NCI-H524 treated with DMSO at 0.1 percent for 48 hours (cell line): ENCODE measurements around the gene KIF18B.

Experiments
- DNase-seq: peaks from one replicate; lab custom pipeline; 2025; lab: John Stamatoyannopoulos, UW

KIF18B gene

GRCh38 chr17:44947461-44948314 lies at the start of gene KIF18B:
KIF18B (minus strand) TSS chr17:44947773; CDS start chr17:44936344, 11,429 bp downstream.
- DNase-seq: peak; percentile 93

GRCh38 chr17:44996304-44996703 lies 48.7 kb upstream of the KIF18B start:
- DNase-seq: no peak

- DNase-seq: no peak
Observed at GRCh38 chr17:44995436-44996001, 47.9 kb upstream of the KIF18B start.

- no peak for DNase-seq
Observed at GRCh38 chr17:44992242-44992939, 44.8 kb upstream of the KIF18B start.

GRCh38 chr17:44990994-44991393 lies 43.4 kb upstream of the KIF18B start:
- peak; percentile 63 for DNase-seq

- no peak for DNase-seq
Observed at GRCh38 chr17:44989552-44990138, 42.1 kb upstream of the KIF18B start.

GRCh38 chr17:44988044-44988942 lies 40.7 kb upstream of the KIF18B start:
- DNase-seq: no peak

GRCh38 chr17:44983563-44983962 lies 36.0 kb upstream of the KIF18B start:
- no peak for DNase-seq

- DNase-seq: no peak
Observed at GRCh38 chr17:44982113-44982702, 34.6 kb upstream of the KIF18B start.

- no peak for DNase-seq
Observed at GRCh38 chr17:44981221-44981968, 33.8 kb upstream of the KIF18B start.

- no peak for DNase-seq
Observed at GRCh38 chr17:44979426-44979995, 31.9 kb upstream of the KIF18B start.

GRCh38 chr17:44978807-44979206 lies 31.2 kb upstream of the KIF18B start:
- no peak for DNase-seq

- DNase-seq: no peak
Observed at GRCh38 chr17:44977814-44978550, 30.4 kb upstream of the KIF18B start.

- no peak for DNase-seq
Observed at GRCh38 chr17:44977065-44977464, 29.5 kb upstream of the KIF18B start.

GRCh38 chr17:44976206-44976605 lies 28.6 kb upstream of the KIF18B start:
- DNase-seq: no peak

GRCh38 chr17:44972953-44973352 lies 25.4 kb upstream of the KIF18B start:
- no peak for DNase-seq

- no peak for DNase-seq
Observed at GRCh38 chr17:44971776-44972483, 24.4 kb upstream of the KIF18B start.

- DNase-seq: no peak
Observed at GRCh38 chr17:44970136-44970741, 22.7 kb upstream of the KIF18B start.
